IMR-90 (cell line): Measurements from ENCODE around the gene SYNE3. TPM values are rescaled to one million over a fixed set of nuclear protein-coding genes. Genes with fewer than 3 reads are reported as not detected.

Experiments
- ATAC-seq: fragments of 200-7000 bp; cut with Tn5 transposase; 2 replicates; pipeline ENCODE4 v1.9.1; 2020; ENCODE audit warnings: low read depth, mild to moderate bottlenecking, moderate library complexity
- BruUV-seq: library from RNA; stranded (reverse); fragments of 400-500 nt; replicated peaks from 2 replicates; lab custom pipeline; 2021; lab: Mats Ljungman, UMichigan
- CTCF ChIA-PET: fragments of 300-600 bp; formaldehyde crosslinking; extraction: SDS; loops from one replicate; lab custom pipeline; 2021; ENCODE audit warnings: antibody characterized with exemption; lab: Yijun Ruan, JAX
- POLR2A ChIA-PET: fragments of 300-600 bp; sonication (Branson Sonifier 250); formaldehyde crosslinking; loops from one replicate; lab custom pipeline; 2022; ENCODE audit warnings: antibody characterized with exemption; ENCODE audit not compliant: unreplicated experiment; lab: Charles Lee
- DNase-seq: peaks from one replicate; pipeline ENCODE4 v3.0.0; 2013
- H2AFZ ChIP-seq: replicated peaks from 2 replicates; pipeline ENCODE3; 2013; ENCODE audit warnings: low read length, mild to moderate bottlenecking; ENCODE audit not compliant: poor library complexity
- H2AK5ac ChIP-seq: 2 replicates; pipeline ENCODE4 v1.6.1; 2013; ENCODE audit warnings: low read depth, low read length, inconsistent platforms
- H2AK9ac ChIP-seq: replicated peaks from 2 replicates; pipeline ENCODE3; 2013; ENCODE audit warnings: mild to moderate bottlenecking, low read depth, low read length, moderate library complexity; ENCODE audit not compliant: poor library complexity
- H2BK120ac ChIP-seq: 2 replicates; pipeline ENCODE4 v1.6.1; 2013; ENCODE audit warnings: low read depth, low read length, inconsistent platforms
- H2BK15ac ChIP-seq: 3 replicates; pipeline ENCODE4 v1.6.1; 2013; ENCODE audit warnings: low read depth, low read length, inconsistent platforms
- H2BK20ac ChIP-seq: 2 replicates; pipeline ENCODE4 v1.6.1; 2013; ENCODE audit warnings: low read depth, mild to moderate bottlenecking, inconsistent platforms, low read length, moderate library complexity
- H2BK5ac ChIP-seq: 2 replicates; pipeline ENCODE4 v1.6.1; 2013; ENCODE audit warnings: mild to moderate bottlenecking, low read depth, low read length, inconsistent platforms; ENCODE audit not compliant: poor library complexity, severe bottlenecking
- H3K14ac ChIP-seq: replicated peaks from 2 replicates; pipeline ENCODE4 v1.6.1; 2013; ENCODE audit warnings: low read depth, low read length, inconsistent platforms
- H3K18ac ChIP-seq: 2 replicates; pipeline ENCODE4 v1.6.1; 2013; ENCODE audit warnings: low read depth, low read length, control low read depth
- H3K23ac ChIP-seq: 2 replicates; pipeline ENCODE4 v1.6.1; 2013; ENCODE audit warnings: low read depth, low read length, inconsistent platforms
- H3K27ac ChIP-seq: 2 replicates; pipeline ENCODE4 v1.5.1; 2013; ENCODE audit warnings: mild to moderate bottlenecking, control low read depth, low read length; ENCODE audit not compliant: insufficient read depth
- H3K27me3 ChIP-seq: 2 replicates; pipeline ENCODE4 v1.6.1; 2013; ENCODE audit warnings: low read length; ENCODE audit not compliant: control insufficient read depth, insufficient read depth
- H3K36me3 ChIP-seq: 2 replicates; pipeline ENCODE4 v1.6.1; 2013; ENCODE audit warnings: low read length, mixed read lengths; ENCODE audit not compliant: control insufficient read depth, insufficient read depth
- H3K4ac ChIP-seq: 2 replicates; pipeline ENCODE4 v1.6.1; 2013; ENCODE audit warnings: low read depth, low read length, inconsistent platforms
- H3K4me1 ChIP-seq: 2 replicates; pipeline ENCODE4 v1.6.1; 2013; ENCODE audit warnings: low read length, mixed read lengths; ENCODE audit not compliant: control insufficient read depth, insufficient read depth
- H3K4me2 ChIP-seq: 2 replicates; pipeline ENCODE4 v1.6.1; 2013; ENCODE audit warnings: low read depth, mild to moderate bottlenecking, control low read depth, low read length, moderate library complexity
- H3K4me3 ChIP-seq: 2 replicates; pipeline ENCODE4 v1.5.1; 2013; ENCODE audit warnings: low read depth, mild to moderate bottlenecking, control low read depth, low read length, moderate library complexity; ENCODE audit not compliant: insufficient read depth
- H3K56ac ChIP-seq: 2 replicates; pipeline ENCODE4 v1.6.1; 2013; ENCODE audit warnings: low read length, inconsistent platforms; ENCODE audit not compliant: insufficient read depth; ENCODE audit errors: extremely low read depth
- H3K79me1 ChIP-seq, 2 experiments: 2 replicates each; pipeline ENCODE4 v1.6.1; 2013; ENCODE audit warnings: low read length in 2 of 2, inconsistent platforms in 1 of 2, low read depth in 1 of 2
- H3K9ac ChIP-seq: 2 replicates; pipeline ENCODE4 v1.6.1; 2013; ENCODE audit warnings: low read depth, low read length, control low read depth
- H3K9me1 ChIP-seq: 2 replicates; pipeline ENCODE4 v1.6.1; 2013; ENCODE audit warnings: low read length, inconsistent platforms; ENCODE audit not compliant: insufficient read depth
- H3K9me3 ChIP-seq: 2 replicates; pipeline ENCODE4 v1.6.1; 2013; ENCODE audit warnings: low read length; ENCODE audit not compliant: control insufficient read depth, insufficient read depth
- H4K20me1 ChIP-seq: 2 replicates; pipeline ENCODE4 v1.6.1; 2013; ENCODE audit warnings: low read length, inconsistent platforms; ENCODE audit not compliant: insufficient read depth
- H4K5ac ChIP-seq: 2 replicates; pipeline ENCODE4 v1.6.1; 2013; ENCODE audit warnings: mild to moderate bottlenecking, low read depth, low read length, control low read depth
- H4K8ac ChIP-seq, 2 experiments: 2 replicates each; pipeline ENCODE4 v1.6.1; 2013; ENCODE audit warnings: low read depth in 2 of 2, low read length in 2 of 2, control low read depth in 1 of 2, inconsistent platforms in 1 of 2
- H4K91ac ChIP-seq: 2 replicates; pipeline ENCODE4 v1.6.1; 2013; ENCODE audit warnings: low read depth, low read length, inconsistent platforms; ENCODE audit not compliant: insufficient read depth
- USF2 ChIP-seq: fragments of 150-350 bp; IDR thresholded peaks from 2 replicates; pipeline ENCODE4 v1.6.1; 2017; ENCODE audit warnings: mild to moderate bottlenecking, antibody characterized with exemption, low read length, low read depth
- WGBS, 2 experiments: methylation state at CpG; one replicate each; pipeline versions ENCODE4 v1.1.5 to v1.1.7; 2013; ENCODE audit warnings: missing lambda C conversion rate in 2 of 2; ENCODE audit not compliant: insufficient read length in 1 of 2; ENCODE audit errors: extremely low coverage in 2 of 2; 5-methylcytosine and 5-hydroxymethylcytosine counted together
- dilution Hi-C: fragments of 300-500 bp; cut with HindIII; formaldehyde crosslinking; loops from one replicate; pipeline ENCODE4 v1.14.3; 2018; ENCODE audit warnings: low sequenced_read_pairs; ENCODE audit not compliant: unreplicated experiment
- in situ Hi-C: fragments of 300-500 bp; cut with MboI; formaldehyde crosslinking; loops from 3 replicates; pipeline ENCODE4 v1.14.3; 2019; ENCODE audit warnings: low sequenced_read_pairs, inconsistent platforms, mixed read lengths
- intact Hi-C: fragments of 100-400 bp; cut with micrococcal nuclease; formaldehyde crosslinking; loops from 2 replicates; pipeline ENCODE4 v1.10.0; 2022
- polyA plus RNA-seq, 3 experiments: library from polyadenylated mRNA; depleted of rRNA; stranded (reverse); fragments of >200 nt; gene quantifications; 2 replicates each; pipeline ENCODE4 v1.2.3, GENCODE V29; 2012; ENCODE audit warnings: low replicate concordance in 1 of 3
- total RNA-seq: library from RNA; depleted of rRNA; stranded (reverse); fragments of >200 nt; gene quantifications from 2 replicates; pipeline ENCODE4 v1.2.3, GENCODE V29; 2012
- TF ChIP-seq, protein P1 (sequence below): conservative IDR thresholded peaks from 2 replicates; pipeline ENCODE4 v1.5.1; 2012; ENCODE audit warnings: mild to moderate bottlenecking, low read depth, low read length, improper control_type of control experiment

The SYNE3 gene
- total and polyA plus RNA-seq, 2 of the 4 experiments (the other 2 are of a cell fraction) = 2.9 to 5.0 TPM

GRCh38 chr14:95474941-95475340 is 41.5 kb downstream of the SYNE3 start:
- no peak overlapping the region for H3K18ac ChIP-seq
- no TSS peak for BruUV-seq
- H4K8ac ChIP-seq = no peak overlapping the region
- TF ChIP-seq, protein P1, sequence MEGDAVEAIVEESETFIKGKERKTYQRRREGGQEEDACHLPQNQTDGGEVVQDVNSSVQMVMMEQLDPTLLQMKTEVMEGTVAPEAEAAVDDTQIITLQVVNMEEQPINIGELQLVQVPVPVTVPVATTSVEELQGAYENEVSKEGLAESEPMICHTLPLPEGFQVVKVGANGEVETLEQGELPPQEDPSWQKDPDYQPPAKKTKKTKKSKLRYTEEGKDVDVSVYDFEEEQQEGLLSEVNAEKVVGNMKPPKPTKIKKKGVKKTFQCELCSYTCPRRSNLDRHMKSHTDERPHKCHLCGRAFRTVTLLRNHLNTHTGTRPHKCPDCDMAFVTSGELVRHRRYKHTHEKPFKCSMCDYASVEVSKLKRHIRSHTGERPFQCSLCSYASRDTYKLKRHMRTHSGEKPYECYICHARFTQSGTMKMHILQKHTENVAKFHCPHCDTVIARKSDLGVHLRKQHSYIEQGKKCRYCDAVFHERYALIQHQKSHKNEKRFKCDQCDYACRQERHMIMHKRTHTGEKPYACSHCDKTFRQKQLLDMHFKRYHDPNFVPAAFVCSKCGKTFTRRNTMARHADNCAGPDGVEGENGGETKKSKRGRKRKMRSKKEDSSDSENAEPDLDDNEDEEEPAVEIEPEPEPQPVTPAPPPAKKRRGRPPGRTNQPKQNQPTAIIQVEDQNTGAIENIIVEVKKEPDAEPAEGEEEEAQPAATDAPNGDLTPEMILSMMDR = no peak
- no peak for TF ChIP-seq USF2
- no peak overlapping the region for H2AK9ac ChIP-seq
- H3K56ac ChIP-seq = no peak overlapping the region
- no peaks in the 10 kb centered on the region for H3K27me3 ChIP-seq
- no peak overlapping the region for H3K4me2 ChIP-seq
- peaks cover 11% of the 10 kb centered on the region; the same call in 1 of the 2 replicates for H3K9me1 ChIP-seq
- no peak overlapping the region for H3K27ac ChIP-seq
- H3K4me1 ChIP-seq = peaks cover 3% of the 10 kb centered on the region; the same call in 1 of the 2 replicates
- dilution Hi-C loops (no loop called here), in situ Hi-C loops (no loop called here), intact Hi-C loops (no loop called here)
- H2AK5ac ChIP-seq = no peak overlapping the region
- POLR2A ChIA-PET = no interaction called here
- H3K36me3 ChIP-seq = peaks cover 11% of the 10 kb centered on the region; the same call in 1 of the 2 replicates
- CTCF ChIA-PET = no interaction called here
- 94% methylated on average over 3 of the region's 6 CpGs; no CpG with 5 or more reads in 1 of the 2 experiments for WGBS, 2 experiments
- H4K20me1 ChIP-seq = no peaks in the 10 kb centered on the region; the same call in 1 of the 2 replicates
- no peak overlapping the region for H2BK120ac ChIP-seq
- no peak overlapping the region for H3K4ac ChIP-seq
- DNase-seq (no peak), ATAC-seq (no peak)
- H3K79me1 ChIP-seq = peaks cover 0 to 35% of the 10 kb centered on the region in 2 experiments; a peak in 2 of 4 replicates
- H2BK15ac ChIP-seq = no peak overlapping the region
- no peak overlapping the region for H4K91ac ChIP-seq
- no peak overlapping the region for H3K4me3 ChIP-seq
- no peak overlapping the region for H2AFZ ChIP-seq
- no peak overlapping the region for H4K5ac ChIP-seq
- H2BK20ac ChIP-seq = no peak overlapping the region
- no peak overlapping the region for H3K14ac ChIP-seq
- H3K9ac ChIP-seq = no peak overlapping the region
- no peaks in the 10 kb centered on the region for H3K9me3 ChIP-seq
- H3K23ac ChIP-seq = no peak overlapping the region
- H2BK5ac ChIP-seq = no peak overlapping the region
